PFSK-1 (cell line): ENCODE measurements around the gene KCNIP4.

Experiments used
- REST ChIP-seq, 2 experiments: IDR thresholded peaks; 2 replicates each; pipeline versions ENCODE4 v1.6.1 to v1.8.0; 2011 to 2012; ENCODE audit warnings: low read depth in 2 of 2, low read length in 2 of 2, control low read depth in 1 of 2, inconsistent platforms in 1 of 2, mild to moderate bottlenecking in 1 of 2, moderate library complexity in 1 of 2; ENCODE audit not compliant: insufficient read depth in 1 of 2
- SIN3A ChIP-seq: IDR thresholded peaks from 2 replicates; pipeline ENCODE4 v1.6.1; 2012; ENCODE audit warnings: mild to moderate bottlenecking, low read length, moderate library complexity, borderline replicate concordance; ENCODE audit not compliant: insufficient read depth

GRCh38 chr4:21304540-21304887 is 644.1 kb downstream of the KCNIP4 start:
- TF ChIP-seq SIN3A (no peak), REST (IDR thresholded peaks at IDR 0.05; ENCODE audit: insufficient read depth in 1 of 2, low read depth in 2 of 2, low read length in 2 of 2) (no peak)
